Activated CD4-positive, alpha-beta T cell treated with anti-CD3 and anti-CD28 coated beads for 24 hours (primary cell): ENCODE measurements around the gene NIM1K.
"Not testable (repeated sequence)": the region's sequence is repeated elsewhere in the genome, so short reads cannot be mapped to it uniquely, and the experiment has no call there.

ENCODE experiments used
- DNase-seq, 2 donors: peaks; one replicate each; pipeline ENCODE4 v3.0.0-alpha.2; 2020; ENCODE audit warnings: low read depth in 2 of 2

NIM1K gene

DNA sequence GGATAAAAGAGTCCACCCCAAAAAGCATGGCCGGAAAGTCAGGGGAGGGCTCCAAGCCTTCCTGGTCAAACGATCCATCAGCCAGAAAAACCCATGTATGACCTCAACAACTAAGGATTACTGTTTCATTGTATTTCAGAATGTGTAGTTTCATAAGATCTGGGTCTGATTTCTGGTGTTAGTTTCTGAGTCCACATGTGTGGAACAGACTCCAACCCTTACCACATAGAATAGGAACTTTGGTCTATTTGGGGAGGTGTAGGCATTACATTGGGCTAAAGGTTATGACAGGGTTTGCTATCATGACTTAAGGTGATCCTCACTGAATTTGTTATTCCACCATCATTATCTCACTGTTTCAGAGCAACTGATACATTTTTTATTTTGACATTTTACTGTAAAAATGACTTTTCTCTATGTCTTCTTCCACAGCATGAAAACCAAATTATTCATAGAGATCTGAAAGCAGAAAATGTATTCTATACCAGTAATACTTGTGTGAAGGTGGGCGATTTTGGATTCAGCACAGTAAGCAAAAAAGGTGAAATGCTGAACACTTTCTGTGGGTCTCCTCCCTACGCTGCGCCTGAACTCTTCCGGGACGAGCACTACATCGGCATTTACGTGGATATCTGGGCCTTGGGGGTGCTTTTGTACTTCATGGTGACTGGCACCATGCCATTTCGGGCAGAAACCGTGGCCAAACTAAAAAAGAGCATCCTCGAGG lies 87.7 kb downstream of the NIM1K start:
- no peak for DNase-seq

DNA sequence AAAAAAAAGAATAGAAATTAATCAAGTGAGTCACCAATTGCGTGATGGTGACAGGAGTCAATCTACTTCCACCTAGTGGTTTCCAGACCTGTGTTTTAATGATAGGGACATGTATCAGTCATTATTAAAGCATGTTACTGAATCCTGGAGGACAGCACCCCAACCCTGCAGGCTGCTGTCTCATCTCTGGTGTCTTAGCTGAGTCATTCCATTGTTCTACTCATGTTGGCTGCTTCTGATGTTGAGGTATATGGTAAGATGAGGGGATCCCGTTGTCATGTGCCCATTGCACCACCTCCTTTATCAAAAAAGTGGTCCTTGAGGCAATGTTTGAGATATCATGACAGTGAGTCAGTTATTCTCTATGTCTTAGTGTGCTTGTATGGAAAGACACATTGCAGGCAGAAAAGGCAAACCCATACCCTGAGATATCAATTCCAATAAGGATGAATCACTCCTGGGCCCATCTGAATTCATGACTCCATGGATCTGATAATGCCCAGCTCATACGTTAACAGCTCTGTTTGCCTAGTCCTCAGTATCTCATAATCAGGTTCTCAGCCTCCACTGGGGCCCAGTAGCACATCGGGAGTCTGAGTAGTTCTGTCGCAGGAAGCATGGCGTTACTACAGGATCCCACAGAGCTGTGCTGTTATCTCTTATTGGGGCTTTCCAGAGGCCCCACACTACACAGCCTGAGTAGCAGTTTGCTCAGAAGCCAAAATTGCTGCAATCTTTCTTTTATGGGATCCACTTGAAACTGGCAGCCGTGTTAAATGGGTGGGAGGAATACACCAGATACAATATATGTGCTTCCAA lies 90.0 kb downstream of the NIM1K start:
- DNase-seq, result no peak

DNA sequence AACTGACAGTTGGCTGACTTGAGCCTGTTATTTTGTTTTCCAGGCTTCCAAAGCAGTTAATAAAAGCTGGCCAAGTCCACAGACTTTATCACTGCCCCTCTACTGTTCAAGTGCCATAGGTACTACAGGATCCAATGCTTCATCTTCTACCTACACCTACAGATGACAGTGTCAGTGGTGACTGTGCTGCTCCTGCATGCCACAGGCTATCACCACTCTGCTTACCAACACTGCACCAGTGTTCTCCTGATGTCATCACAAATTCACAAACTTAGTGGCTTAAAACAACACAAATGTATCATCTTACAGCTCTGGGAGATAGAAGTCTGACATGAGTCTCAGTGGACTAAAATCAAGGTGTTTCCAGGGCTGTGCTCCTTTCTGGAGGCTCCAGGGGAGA lies 94.6 kb downstream of the NIM1K start:
- no peak for DNase-seq

DNA sequence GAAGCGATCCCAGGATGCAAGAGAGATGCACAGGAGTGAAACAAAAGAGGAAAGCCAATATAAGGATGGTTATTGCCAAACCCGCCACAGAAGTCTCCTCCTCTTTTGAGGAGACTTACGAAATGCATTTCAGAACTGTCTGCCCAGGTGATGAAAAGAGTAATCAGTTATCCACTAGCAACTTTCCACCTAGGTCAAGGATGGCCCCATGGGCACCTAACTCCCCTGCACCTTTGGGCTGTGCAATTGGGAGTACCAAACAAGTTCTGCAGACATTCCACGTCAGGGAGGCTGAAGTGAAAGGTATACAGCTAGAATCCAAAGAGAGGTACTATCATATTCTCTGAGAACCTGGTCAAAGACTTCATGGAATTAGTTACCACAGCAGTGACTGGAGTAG lies 95.5 kb downstream of the NIM1K start:
- DNase-seq, result no peak

DNA sequence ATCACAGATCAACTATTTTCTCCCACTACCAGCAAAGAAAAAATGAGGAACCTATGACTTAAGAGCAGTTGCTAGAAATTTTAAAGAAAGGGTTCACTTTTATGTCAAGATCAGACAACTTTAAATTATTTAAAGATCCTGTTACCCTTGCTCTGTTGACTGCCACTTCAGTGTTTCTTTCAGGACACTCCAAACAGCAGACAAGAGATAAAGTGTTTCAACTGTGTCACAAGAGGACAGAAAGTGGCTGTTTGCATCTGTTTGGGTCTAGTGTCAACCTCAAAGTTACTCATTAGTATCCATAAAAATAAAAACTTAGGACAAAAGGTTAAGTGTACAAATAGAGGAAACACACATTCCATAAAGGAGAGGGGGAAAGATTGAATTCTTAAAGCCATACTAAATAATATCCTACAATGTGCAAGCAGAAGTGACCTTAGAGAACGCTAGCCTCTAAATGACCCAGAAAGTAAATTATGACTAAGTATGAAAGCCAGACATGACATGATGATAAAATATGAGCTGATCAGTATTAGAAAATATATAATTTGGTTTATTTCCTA lies 96.3 kb downstream of the NIM1K start:
- DNase-seq, result no peak

DNA sequence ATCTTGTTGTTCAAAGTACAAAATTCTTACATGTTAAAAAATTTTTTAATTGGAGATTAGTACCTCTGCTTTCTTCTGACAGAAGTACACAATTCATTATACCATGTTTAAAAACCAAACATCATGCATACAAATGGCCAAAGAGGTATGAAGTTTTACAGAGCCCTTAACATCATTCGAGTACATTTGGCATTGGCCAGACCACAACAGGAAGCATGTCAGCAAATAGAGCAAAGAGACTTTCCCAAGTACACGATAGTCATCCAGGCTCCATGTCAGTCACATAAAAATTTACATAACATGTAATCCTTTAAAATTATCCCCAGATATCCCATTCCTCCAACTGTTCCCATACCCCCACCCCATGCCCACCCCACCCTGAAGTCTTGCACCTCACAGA lies 98.7 kb downstream of the NIM1K start:
- DNase-seq, result no peak

DNA sequence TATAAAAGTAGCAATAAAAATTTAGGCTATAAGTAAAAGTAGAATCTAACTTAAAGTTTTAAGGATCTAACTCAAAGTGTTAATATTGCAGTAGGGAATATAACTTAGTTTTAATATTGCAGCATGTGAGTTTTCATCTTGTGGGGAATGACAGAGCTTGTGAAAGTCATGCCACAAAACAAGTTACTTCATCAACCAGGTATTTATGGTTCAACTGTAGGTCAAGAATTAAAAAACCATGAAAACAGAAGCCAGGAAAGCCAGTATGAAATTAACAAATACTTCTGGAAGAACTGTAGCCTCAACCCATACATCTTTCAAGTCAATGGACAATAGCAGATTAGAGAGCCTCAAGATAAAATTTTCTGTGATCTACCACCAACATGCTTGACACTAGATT lies 102.2 kb downstream of the NIM1K start:
- no peak for DNase-seq

DNA sequence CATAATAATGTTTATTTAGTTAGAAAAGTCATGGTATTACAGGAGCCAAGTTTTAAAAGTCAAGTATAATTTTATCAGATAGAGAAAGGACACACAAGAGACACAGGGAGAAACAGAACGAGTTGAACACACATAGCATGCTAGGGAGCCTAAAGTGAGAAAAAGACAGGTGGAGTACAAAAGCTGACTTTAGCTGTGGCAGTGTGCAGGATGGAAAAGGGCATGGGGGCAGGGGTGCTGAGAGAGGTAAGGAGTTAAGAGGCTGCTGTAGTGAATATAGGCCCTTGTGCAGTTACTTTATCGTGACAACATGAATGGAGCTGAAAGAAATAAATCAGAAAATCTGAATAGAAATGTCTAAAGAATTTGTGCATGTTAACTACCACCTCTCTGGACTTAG lies 103.2 kb downstream of the NIM1K start:
- DNase-seq, result no peak

DNA sequence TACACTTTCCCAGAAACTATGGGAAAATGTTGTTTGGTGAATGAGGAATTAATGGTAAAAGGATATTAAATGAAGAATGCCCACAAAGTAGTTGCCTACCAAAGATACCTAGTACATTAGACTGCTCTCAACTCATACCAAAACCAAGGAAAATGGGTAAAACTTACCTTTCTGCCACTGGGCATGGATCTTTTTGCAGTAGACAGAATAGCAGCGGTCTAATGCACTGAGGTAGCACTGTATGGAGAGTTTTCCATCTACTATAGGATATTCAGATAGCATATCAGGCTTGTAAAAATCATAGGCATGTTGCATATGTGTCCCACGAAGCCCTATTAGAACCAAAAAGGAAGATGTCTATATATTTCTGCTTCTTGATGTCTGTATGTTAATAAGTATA lies 104.8 kb downstream of the NIM1K start:
- DNase-seq, result no peak

DNA sequence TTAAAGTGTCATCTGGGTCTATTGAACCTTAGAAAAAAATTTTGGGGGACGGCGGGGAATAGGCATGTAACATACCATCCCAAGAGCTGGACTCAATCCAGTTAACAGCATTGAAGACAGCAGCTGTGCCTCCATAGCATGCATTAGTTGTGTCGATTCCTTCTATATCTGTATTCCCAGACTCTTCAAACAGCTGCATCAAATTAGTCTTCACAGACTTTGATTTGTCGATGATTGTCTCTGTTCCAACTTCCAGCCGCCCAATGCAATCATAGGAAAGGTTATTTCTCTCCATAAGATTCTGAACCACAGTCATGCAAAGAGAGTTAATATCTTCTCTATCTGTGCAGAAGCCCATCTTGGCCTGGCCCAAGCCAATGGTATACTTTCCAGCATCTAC lies 106.4 kb downstream of the NIM1K start:
- DNase-seq, result no peak

DNA sequence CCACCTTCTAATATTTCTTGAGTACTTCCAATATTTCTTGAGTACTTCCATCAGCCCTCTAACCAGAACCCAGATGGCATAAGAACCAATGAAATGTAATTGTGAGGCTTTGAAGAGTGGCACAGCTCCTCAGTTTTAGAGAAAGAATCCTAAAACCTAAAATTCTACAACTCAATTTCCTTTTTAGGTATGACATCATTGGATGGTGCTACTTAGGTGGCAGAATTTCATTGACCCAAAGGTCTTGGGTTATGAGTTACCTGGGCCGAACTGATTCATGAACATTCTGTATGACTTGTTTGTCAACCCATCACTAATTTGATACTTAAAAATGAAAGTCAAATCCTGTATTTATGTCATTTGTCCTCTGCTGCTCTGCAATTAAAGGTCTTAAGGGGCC lies 108.1 kb downstream of the NIM1K start:
- DNase-seq, result no peak

DNA sequence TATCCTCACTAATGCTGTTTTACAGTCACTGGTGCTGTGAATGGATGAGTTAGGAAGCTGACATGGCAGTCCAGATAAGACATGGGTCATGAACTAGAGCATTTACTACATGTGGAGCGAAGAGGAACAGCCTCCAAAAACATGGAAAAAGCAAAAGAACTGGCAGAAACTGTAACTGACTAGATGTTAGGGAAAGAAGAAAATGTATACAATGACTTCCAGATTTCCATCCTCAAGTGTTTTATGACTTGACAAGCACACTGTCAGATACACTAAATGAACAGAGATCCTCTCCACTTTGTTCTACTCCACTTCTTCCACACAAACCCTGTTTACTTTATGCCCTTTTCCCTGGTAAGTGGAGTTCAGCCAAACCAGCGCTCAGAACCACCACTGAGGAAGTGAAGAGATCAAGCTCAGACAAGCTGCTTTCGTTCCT lies 109.6 kb downstream of the NIM1K start:
- DNase-seq, result no peak

DNA sequence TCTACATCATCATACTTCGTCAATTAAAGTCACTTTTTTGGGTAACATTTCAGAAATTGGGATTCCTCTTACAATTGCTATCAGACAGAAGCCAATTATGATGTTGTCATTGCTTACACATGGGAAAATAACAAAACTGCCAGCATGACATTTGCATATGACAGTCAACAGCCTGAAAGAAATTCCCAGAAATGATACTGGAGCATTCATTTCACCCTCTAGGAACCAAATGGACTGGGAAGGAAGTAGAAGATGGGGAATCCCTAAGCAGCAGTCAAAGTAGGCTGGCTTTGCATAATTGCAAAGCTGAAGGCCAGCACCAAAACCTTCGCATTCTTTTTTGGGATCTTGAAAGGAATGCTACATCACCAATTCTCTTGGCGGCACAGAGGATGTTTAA lies 110.5 kb downstream of the NIM1K start:
- no peak for DNase-seq

DNA sequence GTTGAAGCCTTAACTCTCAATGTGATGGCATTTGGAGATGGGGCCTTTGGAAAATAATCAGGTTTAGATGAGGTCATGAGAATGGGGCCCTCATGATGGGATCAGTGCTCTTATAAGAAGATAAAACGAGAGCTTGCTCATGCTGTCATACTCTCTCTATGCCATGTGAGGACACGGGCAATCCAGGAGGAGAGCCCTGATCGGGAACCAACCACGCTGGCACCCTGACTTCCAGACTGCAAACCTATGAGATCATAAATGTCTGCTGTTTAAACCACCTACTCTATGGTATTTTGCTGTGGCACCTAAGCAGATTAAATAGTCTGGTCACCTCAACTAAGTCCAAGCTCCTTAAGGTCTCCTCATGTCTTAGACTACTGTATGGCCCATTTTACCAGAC lies 111.2 kb downstream of the NIM1K start:
- no peak for DNase-seq

DNA sequence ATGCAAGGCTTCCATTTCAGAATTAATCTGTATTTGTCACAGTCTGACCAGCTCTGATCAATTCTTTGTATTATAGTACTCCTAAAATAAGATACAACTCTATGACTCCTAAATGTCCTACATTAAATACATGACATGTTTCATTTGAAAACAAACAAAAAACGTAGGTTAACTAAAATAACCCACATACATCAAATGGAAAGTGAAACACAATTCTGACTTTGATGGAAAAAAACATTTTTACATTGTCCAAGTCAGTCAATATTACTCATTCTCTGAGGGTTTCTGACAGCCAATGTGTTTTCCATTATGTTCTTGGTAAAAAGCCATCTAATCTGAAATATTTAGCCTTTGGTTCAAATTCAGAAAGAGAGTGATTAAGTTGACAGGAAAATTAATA lies 112.5 kb downstream of the NIM1K start:
- no peak for DNase-seq

DNA sequence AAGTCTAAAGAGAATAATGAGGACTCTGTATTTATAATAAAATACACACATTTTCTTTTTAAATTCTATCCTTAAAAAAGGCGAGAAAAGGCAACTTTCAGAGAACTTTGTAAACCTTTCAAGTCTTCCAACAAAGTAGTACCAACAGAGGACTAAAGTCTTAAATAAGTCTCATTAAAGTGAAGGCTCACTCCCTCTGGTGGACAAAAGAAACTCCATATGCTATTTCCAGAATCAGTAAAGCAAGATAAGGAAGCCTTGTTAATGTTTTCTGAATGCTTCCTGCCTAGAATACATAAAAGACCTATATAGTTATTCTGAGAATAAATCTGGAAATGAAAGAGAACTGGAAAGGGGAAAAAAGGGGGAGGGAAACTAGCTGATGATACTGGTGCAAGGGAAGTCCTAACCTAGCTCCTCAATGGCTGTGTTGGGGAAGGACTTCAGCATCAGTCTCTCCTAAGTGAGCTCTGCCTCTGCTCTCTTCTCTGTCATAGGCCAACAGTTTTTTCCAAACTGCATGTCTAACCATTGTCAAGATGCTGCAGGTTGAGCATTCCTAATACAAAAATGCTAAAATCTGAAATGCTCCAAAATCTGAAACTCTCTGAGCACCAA lies 114.0 kb downstream of the NIM1K start:
- DNase-seq, result no peak

DNA sequence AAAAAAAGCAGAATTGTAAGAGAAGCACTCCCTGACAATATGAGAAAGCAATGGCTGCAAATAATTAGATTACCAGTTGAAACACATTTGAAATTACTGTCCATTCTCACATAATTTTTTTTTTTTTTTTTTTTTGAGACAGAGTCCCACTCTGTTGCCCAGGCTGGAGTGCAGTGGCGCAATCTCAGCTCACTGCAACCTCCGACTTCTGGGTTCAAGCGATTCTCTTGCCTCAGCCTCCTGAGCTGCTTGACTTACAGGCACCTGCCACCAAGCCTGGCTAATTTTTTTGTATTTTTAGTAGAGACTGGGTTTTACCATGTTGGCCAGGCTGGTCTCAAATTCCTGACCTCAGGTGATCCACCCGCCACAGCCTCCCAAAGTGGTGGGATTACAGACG lies 114.9 kb downstream of the NIM1K start:
- DNase-seq, result not testable (repeated sequence)

DNA sequence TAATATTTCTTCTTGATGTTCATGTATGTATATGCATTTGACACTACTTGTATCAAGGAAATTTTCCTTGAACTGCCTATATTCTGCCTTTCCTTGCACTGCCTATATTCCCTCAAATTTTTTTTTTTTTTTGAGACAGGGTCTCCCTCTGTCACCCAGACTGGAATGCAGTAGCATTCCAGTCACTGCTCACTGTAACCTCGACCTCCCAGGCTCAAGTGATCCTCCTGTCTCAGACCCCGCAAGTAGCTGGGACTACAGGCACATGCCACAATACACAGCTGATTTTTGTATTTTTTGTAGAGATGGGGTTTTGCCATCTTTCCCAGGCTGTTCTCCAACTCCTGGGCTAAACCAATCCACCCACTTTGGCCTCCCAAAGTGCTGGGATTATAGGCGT lies 117.1 kb downstream of the NIM1K start:
- no peak for DNase-seq

DNA sequence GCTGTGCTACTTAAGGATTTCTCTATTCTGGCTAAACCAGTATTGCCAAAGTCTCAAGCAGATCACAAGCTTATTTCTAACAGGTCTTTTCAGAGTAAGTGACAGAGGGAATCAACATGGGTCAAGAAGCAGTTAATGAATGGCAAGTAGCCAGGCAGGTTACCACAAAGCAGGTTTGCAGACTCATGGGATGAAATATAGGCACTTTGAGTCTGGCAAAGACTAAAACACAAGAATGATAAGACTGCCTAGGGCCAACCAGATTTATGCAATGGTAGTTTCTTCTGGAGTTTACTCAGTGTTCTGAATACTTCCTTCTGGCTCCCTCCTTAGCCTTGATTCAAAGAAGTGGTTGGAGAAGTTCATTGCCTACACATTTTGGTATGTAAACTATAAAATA lies 117.6 kb downstream of the NIM1K start:
- no peak for DNase-seq

DNA sequence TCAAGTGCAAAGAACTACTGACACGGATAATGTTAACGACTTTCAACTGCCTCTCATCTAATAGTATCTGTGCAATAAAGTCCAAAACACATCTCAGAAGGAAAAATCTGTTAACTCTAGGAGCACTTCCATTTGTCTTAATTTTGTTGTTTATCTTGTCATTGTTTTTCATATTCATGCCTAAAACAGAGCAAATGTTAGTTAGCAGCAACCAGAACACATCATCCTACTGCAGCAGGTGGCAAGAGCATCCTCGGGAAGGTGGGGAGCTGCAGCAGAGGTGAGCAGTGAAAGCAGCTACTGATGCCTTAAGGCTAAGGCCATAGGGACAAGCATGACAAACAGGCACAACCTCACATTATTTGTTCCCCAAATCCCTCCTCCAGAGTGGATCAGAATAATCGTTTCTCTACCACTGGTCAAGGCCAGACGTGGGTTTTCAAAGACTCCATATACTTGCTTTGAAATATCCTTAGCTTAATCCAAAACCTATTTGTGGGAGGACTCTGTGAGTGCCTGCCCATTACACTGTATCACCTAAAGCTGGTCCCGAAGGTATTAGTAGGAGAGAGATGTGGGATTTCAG lies 120.1 kb downstream of the NIM1K start:
- DNase-seq, result no peak

DNA sequence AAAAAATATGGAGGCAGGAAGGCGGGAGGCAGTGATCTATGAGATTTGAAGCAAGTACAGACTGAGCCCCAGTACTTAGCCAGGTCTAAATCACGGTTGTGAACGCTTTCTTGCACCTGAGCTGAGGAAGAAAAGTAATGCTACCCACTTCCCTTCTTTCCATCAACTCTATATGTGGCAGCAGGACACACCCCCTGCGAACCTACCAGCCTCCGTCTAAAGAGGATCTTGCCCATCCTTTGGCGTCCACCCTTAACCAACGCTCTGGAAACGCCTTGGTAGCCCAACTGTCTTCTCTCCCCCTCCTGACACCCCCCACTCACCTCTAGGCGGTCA lies 120.6 kb downstream of the NIM1K start:
- DNase-seq, result no peak
